ENCODE results near the gene HAUS1. TPM values are rescaled to one million over a fixed set of nuclear protein-coding genes. Genes with fewer than 3 reads are reported as not detected.

The HAUS1 gene
- total and polyA plus RNA-seq, 2 donors (not counting 1 experiment from before 2014, with no cell fraction given) = 11.9 to 30.9 TPM

GRCh38 chr18:46070815-46071652 lies 33.2 kb upstream of the HAUS1 start:
- Histone ChIP-seq H3K79me2 (ENCODE audit: control insufficient read depth, insufficient read depth, low read length) (no peaks in the 10 kb centered on the region), H2AFZ (ENCODE audit: insufficient read depth, low read depth, low read length, poor library complexity, severe bottlenecking) (peak overlapping the region; percentile 70), H3K4me3 (ENCODE audit: control extremely low read depth in 1 of 5, extremely low read depth in 1 of 5, insufficient read depth in 1 of 5, low read depth in 2 of 5, low read length in 4 of 5) (peak overlapping the region; percentile 13 to 58 (median 49)), H3K9me3 (ENCODE audit: control extremely low read depth in 1 of 3, control insufficient read depth in 2 of 3, insufficient read depth in 1 of 3, low read length in 2 of 3) (peaks cover 0 to 7% (median 0%) of the 10 kb centered on the region in 3 donors), H3K36me3 (replicated peaks in 1 of 2; ENCODE audit: control extremely low read depth in 1 of 2, control insufficient read depth in 1 of 2, extremely low read depth in 1 of 2, insufficient read depth in 2 of 2, low read length in 1 of 2) (no peaks in the 10 kb centered on the region), H3K4me1 (ENCODE audit: control insufficient read depth in 2 of 2, insufficient read depth in 2 of 2, low read length in 2 of 2) (peaks cover 17 to 26% of the 10 kb centered on the region in 2 donors), H4K20me1 (ENCODE audit: control insufficient read depth, insufficient read depth, low read length, poor library complexity, severe bottlenecking) (no peaks in the 10 kb centered on the region), H3K9ac (ENCODE audit: low read length) (peak overlapping the region; percentile 64), H3K4me2 (replicated peaks; ENCODE audit: low read depth, low read length, poor library complexity, severe bottlenecking) (peak overlapping the region; percentile 87), H3K27me3 (replicated peaks in 1 of 4; ENCODE audit: control extremely low read depth in 1 of 4, control insufficient read depth in 3 of 4, insufficient read depth in 4 of 4, low read length in 3 of 4) (peaks cover 0 to 34% (median 13%) of the 10 kb centered on the region in 4 experiments), H3K27ac (ENCODE audit: low read length in 2 of 2) (no peak overlapping the region)
- peaks cover 7% of the 10 kb centered on the region for H3K27me3 Mint-ChIP-seq
- TF ChIP-seq CTCF (IDR thresholded peaks at IDR 0.05) (no peak), EZH2 (IDR thresholded peaks at IDR 0.05; ENCODE audit: borderline replicate concordance, insufficient read depth, low read depth, low read length, poor library complexity, severe bottlenecking) (no peak)
- H3K4me1 Mint-ChIP-seq = peaks cover 19% of the 10 kb centered on the region
- DNase-seq (peak; percentile 36), ATAC-seq (ENCODE audit: low read depth) (peak; percentile 11)
- 7% methylated on average over 12 of the region's 13 CpGs for WGBS (ENCODE audit: insufficient coverage)
- no peaks in the 10 kb centered on the region for H3K9me3 Mint-ChIP-seq (ENCODE audit: insufficient read depth)
- H3K27ac Mint-ChIP-seq = no peak overlapping the region
- CTCF ChIA-PET = interaction anchor here (1.1 to 3.4 kb wide), 2 partner anchors 32 to 405 kb away, joined by 3 to 59 read pairs; no protein-coding TSS in a partner anchor
- POLR2A ChIA-PET = no interaction called here
- peak overlapping the region; percentile 65 for H3K4me3 Mint-ChIP-seq
- intact Hi-C loops (cut with micrococcal nuclease) = loop anchor here (5.0 kb wide), 2 partner anchors 44 to 149 kb away; no protein-coding TSS in a partner anchor
